ENCODE data around the gene RAB33A. TPM values are rescaled to one million over a fixed set of nuclear protein-coding genes. Genes with fewer than 3 reads are reported as not detected.
"Not testable (repeated sequence)": the region's sequence is repeated elsewhere in the genome, so short reads cannot be mapped to it uniquely, and the experiment has no call there.

The RAB33A gene
- total and polyA plus RNA-seq, 5 experiments from 2014 or later = 10.6 to 21.1 (median 14.5) TPM

DNA sequence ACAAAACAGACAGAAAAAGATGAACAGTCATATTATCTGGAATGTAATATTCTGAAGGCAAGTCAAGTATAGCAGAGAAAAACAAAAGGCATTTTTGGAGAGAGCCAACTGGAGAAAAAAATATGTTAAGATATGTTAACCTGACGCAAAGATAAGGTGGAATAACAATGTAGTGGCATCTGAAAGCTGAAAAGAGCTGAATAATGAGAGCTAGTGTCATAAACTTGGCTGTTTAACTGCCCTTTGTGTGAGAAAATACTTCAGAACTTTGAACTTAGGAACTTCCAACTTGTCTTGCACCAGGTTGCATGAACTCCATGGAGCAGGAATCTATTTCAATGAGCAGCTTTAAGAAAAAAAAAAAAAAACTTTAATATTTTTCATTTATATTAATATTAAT, 32.9 kb downstream of the RAB33A start:
- H3K27me3 Mint-ChIP-seq = no peaks in the 10 kb centered on the region
- POLR2A ChIA-PET = no interaction called here
- DNase-seq = no peak
- no peak overlapping the region for H3K4me3 Mint-ChIP-seq
- H3K4me1 Mint-ChIP-seq = no peaks in the 10 kb centered on the region
- no peaks in the 10 kb centered on the region for H3K9me3 Mint-ChIP-seq
- ATAC-seq = no peak
- peaks cover 0 to 22% (median 3%) of the 10 kb centered on the region in 3 donors for H3K36me3 Mint-ChIP-seq
- H3K27ac Mint-ChIP-seq = no peak overlapping the region

DNA sequence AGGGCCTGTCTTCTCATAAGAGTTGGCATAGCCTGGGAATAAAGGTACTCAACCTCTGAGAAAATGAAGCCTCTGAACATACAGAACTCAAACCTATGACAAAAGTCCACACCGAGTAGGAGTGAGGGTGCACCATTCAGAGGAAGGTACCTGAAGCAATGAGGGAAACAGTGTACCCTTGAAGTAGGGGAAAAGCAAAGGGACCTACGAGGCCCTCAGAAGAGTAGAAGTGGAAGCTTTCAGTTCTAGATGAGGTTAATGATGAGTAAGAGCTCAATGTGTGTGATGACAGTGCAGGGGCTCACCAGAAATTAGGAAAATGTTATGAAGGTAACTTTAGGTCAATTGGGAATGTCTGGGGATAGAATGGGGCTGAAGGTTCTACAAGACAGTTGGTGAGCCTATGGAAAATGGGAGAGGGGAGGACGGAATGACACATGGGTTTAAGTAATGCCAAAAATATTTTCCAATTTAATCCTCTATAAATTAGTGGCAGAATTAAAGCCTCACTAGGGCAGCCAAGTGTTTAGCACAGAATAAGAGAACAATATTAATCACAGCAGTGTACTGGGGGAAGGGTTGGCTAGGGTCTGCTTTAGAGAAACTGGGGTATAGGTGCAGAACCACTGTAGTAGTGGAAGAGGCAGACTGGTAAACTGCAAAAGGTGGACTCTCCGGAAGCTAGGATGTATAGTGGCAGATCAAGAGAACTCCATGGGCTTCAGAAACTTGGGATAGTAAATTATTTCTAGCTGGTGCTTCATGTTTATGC, 39.8 kb downstream of the RAB33A start:
- Mint-ChIP-seq H3K36me3 (peaks cover 6 to 54% (median 8%) of the 10 kb centered on the region in 3 donors), H3K4me3 (no peak overlapping the region), H3K27ac (no peak overlapping the region), H3K4me1 (no peaks in the 10 kb centered on the region), H3K9me3 (no peaks in the 10 kb centered on the region), H3K27me3 (no peaks in the 10 kb centered on the region)
- no peak for DNase-seq
- POLR2A ChIA-PET = no interaction called here
- ATAC-seq = no peak

GRCh38 chrX:130212371-130212770, 40.6 kb downstream of the RAB33A start:
- no peak for DNase-seq

DNA sequence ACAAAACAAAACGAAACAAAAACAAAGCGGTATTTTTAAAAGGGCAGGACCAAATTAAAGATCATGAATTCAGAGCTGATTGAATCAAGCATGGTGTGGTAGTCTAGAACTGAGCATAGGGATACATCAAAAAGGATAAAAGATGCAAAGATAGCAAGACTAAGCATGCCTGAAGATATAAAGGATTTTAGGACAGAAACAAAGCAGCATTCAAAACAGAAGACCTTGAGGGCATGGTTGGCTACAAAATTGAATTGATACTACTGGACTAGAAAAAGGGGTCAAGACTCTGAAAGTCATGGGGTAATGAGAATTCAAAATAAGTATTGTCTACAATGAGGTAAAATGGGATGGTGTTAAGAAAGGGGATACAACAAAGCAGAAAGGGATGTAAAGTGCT, 41.6 kb downstream of the RAB33A start:
- no peaks in the 10 kb centered on the region for H3K27me3 Mint-ChIP-seq

More at GRCh38 chrX:130212371-130212770, 40.6 kb downstream of the RAB33A start:
- no peaks in the 10 kb centered on the region for H3K27me3 Mint-ChIP-seq
- H3K9me3 Mint-ChIP-seq = no peaks in the 10 kb centered on the region
- POLR2A ChIA-PET = no interaction called here
- peaks cover 8 to 57% (median 9%) of the 10 kb centered on the region in 3 donors for H3K36me3 Mint-ChIP-seq
- no peak overlapping the region for H3K4me3 Mint-ChIP-seq
- H3K27ac Mint-ChIP-seq = peak overlapping the region in 1 of 10 donors; percentile 49
- no peak for ATAC-seq
- no peaks in the 10 kb centered on the region for H3K4me1 Mint-ChIP-seq

GRCh38 chrX:130216320-130216719, 44.6 kb downstream of the RAB33A start:
- H3K4me1 Mint-ChIP-seq = peaks cover 0 to 3% (median 2%) of the 10 kb centered on the region in 4 donors
- ATAC-seq = no peak
- no peaks in the 10 kb centered on the region for H3K9me3 Mint-ChIP-seq
- DNase-seq = no peak
- POLR2A ChIA-PET = no interaction called here
- peak overlapping the region in 1 of 10 donors; percentile 43 for H3K27ac Mint-ChIP-seq
- H3K36me3 Mint-ChIP-seq = peaks cover 5 to 46% (median 8%) of the 10 kb centered on the region in 3 donors
- H3K27me3 Mint-ChIP-seq = no peaks in the 10 kb centered on the region
- no peak overlapping the region for H3K4me3 Mint-ChIP-seq

More for the DNA sequence above, 41.6 kb downstream of the RAB33A start:
- no peaks in the 10 kb centered on the region for H3K9me3 Mint-ChIP-seq
- DNase-seq (no peak), ATAC-seq (no peak)
- no peak overlapping the region for H3K4me3 Mint-ChIP-seq
- H3K27ac Mint-ChIP-seq = no peak overlapping the region
- H3K4me1 Mint-ChIP-seq = no peaks in the 10 kb centered on the region
- peaks cover 8 to 55% (median 9%) of the 10 kb centered on the region in 3 donors for H3K36me3 Mint-ChIP-seq
- POLR2A ChIA-PET = no interaction called here

DNA sequence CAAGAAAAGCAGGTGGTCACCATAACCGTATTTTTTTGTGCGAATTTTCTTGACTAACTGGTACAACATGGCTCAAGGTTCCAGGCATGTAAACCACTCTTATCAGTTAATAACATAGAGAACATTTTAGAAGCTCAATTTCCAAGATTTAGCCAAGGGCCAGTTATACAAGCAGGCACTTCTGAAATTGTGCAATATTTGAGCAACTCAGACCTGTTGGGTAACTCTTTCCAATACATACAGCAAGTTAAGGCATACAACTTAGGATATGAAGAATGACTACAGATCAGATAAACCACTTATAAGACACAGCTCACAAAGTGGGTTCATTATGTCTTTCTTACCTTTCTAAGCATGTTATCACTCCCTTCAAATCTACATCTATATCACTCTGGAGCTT, 53.0 kb downstream of the RAB33A start:
- no peak for DNase-seq
- Mint-ChIP-seq H3K4me3 (no peak overlapping the region), H3K27me3 (no peaks in the 10 kb centered on the region), H3K36me3 (peaks cover 0 to 35% (median 9%) of the 10 kb centered on the region in 3 donors), H3K4me1 (no peaks in the 10 kb centered on the region), H3K9me3 (no peaks in the 10 kb centered on the region), H3K27ac (no peak overlapping the region)
- POLR2A ChIA-PET = no interaction called here
- ATAC-seq = no peak

- no peaks in the 10 kb centered on the region for H3K4me1 Mint-ChIP-seq
- no peak overlapping the region for H3K27ac Mint-ChIP-seq
- POLR2A ChIA-PET = no interaction called here
- no peaks in the 10 kb centered on the region for H3K27me3 Mint-ChIP-seq
- H3K4me3 Mint-ChIP-seq = no peak overlapping the region
- ATAC-seq (no peak), DNase-seq (no peak)
- no peaks in the 10 kb centered on the region for H3K9me3 Mint-ChIP-seq
- peaks cover 4 to 59% (median 9%) of the 10 kb centered on the region in 3 donors for H3K36me3 Mint-ChIP-seq
Measured at GRCh38 chrX:130228871-130229270, 57.1 kb downstream of the RAB33A start.

DNA sequence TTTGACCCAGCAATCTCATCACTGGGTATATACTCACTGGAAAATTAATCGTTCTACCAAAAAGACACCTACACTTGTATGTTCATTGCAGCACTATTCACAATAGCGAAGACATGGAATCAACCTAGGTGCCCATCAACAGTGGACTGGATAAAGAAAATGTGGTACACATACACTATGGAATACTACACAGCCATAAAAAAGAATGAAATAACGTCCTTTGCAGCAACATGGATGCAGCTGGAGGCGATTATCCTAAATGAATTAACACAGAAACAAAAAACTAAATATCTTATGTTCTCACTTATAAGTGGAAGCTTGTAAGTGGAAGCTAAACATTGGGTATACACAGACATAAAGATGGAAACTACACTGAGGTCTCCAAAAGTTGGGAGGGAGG, 59.4 kb downstream of the RAB33A start:
- H3K27ac Mint-ChIP-seq, H3K9me3 Mint-ChIP-seq, POLR2A ChIA-PET, H3K4me3 Mint-ChIP-seq, H3K27me3 Mint-ChIP-seq, ATAC-seq, DNase-seq, H3K4me1 Mint-ChIP-seq: not testable (repeated sequence)
- H3K36me3 Mint-ChIP-seq = peaks cover 4 to 60% (median 10%) of the 10 kb centered on the region in 3 donors

Other genes starting within 250 kb of the RAB33A start
- gene BCORL1, start 189.3 kb upstream of the RAB33A start, total RNA-seq = 1 to 10 TPM; 8.3 to 9.6 TPM
- gene BCORL1, start 189.3 kb upstream of the RAB33A start, polyA plus RNA-seq = 1 to 10 TPM; 1.0 to 1.8 (median 1.1) TPM
- 10 to 100 TPM; 17.9 to 18.2 TPM for gene ELF4, start 61.5 kb upstream of the RAB33A start, total RNA-seq
- 10 to 100 TPM in 1 of 3 donors, 1 to 10 TPM in 2; 7.7 to 10.9 (median 9.2) TPM for gene ELF4, start 61.5 kb upstream of the RAB33A start, polyA plus RNA-seq
- 10 to 100 TPM; 25.1 to 26.3 TPM for gene AIFM1, start 6.1 kb upstream of the RAB33A start, total RNA-seq
- gene AIFM1, start 6.1 kb upstream of the RAB33A start, polyA plus RNA-seq = 10 to 100 TPM; 27.8 to 36.9 (median 32.8) TPM
- gene ZNF280C, start 96.9 kb downstream of the RAB33A start, total RNA-seq = 1 to 10 TPM; 5.7 to 6.7 TPM
- 1 to 10 TPM; 1.3 to 3.5 (median 2.9) TPM for gene ZNF280C, start 96.9 kb downstream of the RAB33A start, polyA plus RNA-seq
- gene SLC25A14, start 168.0 kb downstream of the RAB33A start, total RNA-seq = 10 to 100 TPM; 14.5 to 15.3 TPM
- 1 to 10 TPM; 3.9 to 7.3 (median 6.7) TPM for gene SLC25A14, start 168.0 kb downstream of the RAB33A start, polyA plus RNA-seq
- gene GPR119, start 213.7 kb downstream of the RAB33A start, total RNA-seq = not detected
- not detected for gene GPR119, start 213.7 kb downstream of the RAB33A start, polyA plus RNA-seq
- gene RBMX2, start 230.0 kb downstream of the RAB33A start, total RNA-seq = 10 to 100 TPM; 23.9 to 25.1 TPM
- gene RBMX2, start 230.0 kb downstream of the RAB33A start, polyA plus RNA-seq = 10 to 100 TPM; 21.2 to 23.1 (median 21.9) TPM

Measured in naive thymus-derived CD8-positive, alpha-beta T cell (primary cell).